GM18517 (cell line): ENCODE measurements around the gene SYNE2.
A peak's percentile ranks its signal among the peaks of the same experiment; 100 is the strongest.
"Not testable (repeated sequence)": the region's sequence is repeated elsewhere in the genome, so short reads cannot be mapped to it uniquely, and the experiment has no call there.

Experiments used
- ATAC-seq: cut with Tn5 transposase; IDR thresholded peaks from one replicate; pipeline ENCODE4 v1.9.1; 2021; ENCODE audit warnings: mild to moderate bottlenecking, moderate library complexity; ENCODE audit not compliant: unreplicated experiment

SYNE2 gene

GRCh38 chr14:63869940-63870752 lies 17.3 kb downstream of the SYNE2 start:
- peak; percentile 48 for ATAC-seq

- not testable (repeated sequence) for ATAC-seq
Measured at GRCh38 chr14:63870753-63871037, 17.9 kb downstream of the SYNE2 start.

- ATAC-seq, result no peak
Measured at GRCh38 chr14:63874223-63874622, 21.4 kb downstream of the SYNE2 start.

- no peak for ATAC-seq
Measured at GRCh38 chr14:63875311-63875710, 22.5 kb downstream of the SYNE2 start.

DNA sequence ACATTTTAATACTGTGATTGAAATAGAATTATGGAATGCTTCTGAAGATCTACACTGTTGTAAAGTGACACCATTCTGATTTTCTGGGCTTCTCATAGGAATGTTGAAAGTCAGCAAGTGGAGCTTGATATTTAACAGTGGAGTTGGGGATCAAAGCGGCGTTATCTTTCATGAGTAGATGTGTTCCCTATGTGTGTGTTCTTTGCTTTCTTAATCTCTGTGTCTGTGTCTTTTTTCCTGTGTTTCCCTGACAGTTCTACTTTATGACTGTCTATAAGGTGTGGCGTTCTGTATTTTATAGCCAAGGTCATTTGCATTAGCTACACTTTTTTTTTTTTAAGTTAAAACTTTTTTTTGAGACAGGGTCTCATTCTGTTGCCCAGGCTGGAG lies 24.7 kb downstream of the SYNE2 start:
- no peak for ATAC-seq

DNA sequence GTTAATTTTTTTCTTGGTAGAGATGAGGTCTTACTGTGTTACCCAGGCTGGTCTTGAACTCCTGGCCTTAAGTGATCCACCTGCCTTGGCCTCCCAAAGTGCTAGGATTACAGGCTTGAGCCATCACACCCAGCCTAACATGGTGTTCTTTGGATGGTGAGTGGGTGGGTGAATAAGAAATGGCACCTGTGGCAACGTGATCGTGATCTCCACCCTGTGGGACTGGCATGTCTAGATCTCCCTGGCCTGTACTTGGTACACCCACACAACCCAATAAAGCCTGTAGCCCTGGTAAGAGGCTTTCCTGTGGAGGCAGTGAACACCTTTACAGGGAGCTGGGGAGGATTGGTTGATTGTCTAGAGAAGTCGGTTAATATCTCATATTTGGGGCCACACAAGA lies 25.2 kb downstream of the SYNE2 start:
- no peak for ATAC-seq

- ATAC-seq, result no peak
Measured at GRCh38 chr14:63878792-63879191, 26.0 kb downstream of the SYNE2 start.

DNA sequence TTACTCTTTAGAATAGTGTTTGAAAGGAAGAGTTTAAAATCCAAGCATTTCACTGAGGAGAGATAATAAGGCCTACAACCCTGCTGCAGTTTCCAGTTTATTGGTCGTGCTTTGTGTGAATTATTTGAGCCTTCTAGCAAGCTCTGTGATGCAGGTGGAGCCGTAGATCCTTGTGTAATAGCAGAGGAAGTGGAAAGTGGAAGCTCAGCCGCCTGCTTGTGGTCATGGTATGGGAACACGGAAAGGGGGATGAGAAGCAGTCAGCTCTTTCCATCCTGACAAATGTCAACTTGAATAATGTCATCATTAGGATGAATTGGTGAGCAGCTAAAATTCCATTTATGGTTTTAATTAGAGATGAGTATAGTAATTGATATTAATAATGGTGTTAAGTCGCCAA lies 29.1 kb downstream of the SYNE2 start:
- ATAC-seq, result no peak

- ATAC-seq, result no peak
Measured at GRCh38 chr14:63887899-63888298, 35.1 kb downstream of the SYNE2 start.

DNA sequence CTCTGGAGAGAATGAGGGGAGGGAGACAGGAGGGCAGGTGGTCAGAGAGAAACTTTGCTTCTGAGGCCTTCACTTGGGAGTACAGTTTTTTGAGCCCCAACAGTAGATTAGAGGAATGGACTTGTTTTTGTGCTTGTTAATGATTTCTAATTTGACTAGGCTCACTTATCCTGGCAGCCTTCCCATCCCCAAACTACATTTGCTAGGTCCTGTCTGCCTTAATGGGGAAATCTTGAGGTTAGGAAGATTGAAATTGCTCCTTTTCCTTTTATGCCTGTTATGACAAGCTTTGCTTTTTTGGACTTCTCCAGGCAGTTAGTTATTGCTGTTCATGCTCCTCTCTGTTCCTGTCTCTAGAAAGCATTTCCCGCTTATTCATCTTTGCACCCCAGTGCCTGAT lies 37.7 kb downstream of the SYNE2 start:
- ATAC-seq, result no peak

- no peak for ATAC-seq
Measured at GRCh38 chr14:63891148-63891975, 38.6 kb downstream of the SYNE2 start.

- no peak for ATAC-seq
Measured at GRCh38 chr14:63892265-63892664, 39.5 kb downstream of the SYNE2 start.

- ATAC-seq, result no peak
Measured at GRCh38 chr14:63893701-63894458, 41.1 kb downstream of the SYNE2 start.

DNA sequence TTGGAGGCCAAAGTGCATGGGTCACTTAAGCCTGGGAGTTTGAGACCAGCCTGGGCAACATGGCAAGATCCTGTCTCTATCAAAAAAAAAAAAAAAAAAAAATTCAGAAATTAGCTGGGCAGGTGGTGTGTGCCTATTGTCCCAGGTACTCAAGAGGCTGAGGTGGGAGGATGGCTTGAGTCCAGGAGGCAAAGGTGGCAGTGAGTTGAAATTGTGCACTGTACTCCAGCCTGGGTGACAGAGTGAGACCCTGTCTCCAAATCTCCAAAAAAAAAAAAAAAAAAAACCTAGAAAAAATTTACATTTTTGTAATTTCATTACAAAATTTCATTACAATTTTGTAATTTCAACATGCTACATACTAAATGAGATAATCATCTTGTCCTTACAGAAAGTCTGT lies 42.7 kb downstream of the SYNE2 start:
- no peak for ATAC-seq

- no peak for ATAC-seq
Measured at GRCh38 chr14:63896278-63896720, 43.5 kb downstream of the SYNE2 start.

GRCh38 chr14:63897721-63898163 lies 44.9 kb downstream of the SYNE2 start:
- ATAC-seq, result no peak

DNA sequence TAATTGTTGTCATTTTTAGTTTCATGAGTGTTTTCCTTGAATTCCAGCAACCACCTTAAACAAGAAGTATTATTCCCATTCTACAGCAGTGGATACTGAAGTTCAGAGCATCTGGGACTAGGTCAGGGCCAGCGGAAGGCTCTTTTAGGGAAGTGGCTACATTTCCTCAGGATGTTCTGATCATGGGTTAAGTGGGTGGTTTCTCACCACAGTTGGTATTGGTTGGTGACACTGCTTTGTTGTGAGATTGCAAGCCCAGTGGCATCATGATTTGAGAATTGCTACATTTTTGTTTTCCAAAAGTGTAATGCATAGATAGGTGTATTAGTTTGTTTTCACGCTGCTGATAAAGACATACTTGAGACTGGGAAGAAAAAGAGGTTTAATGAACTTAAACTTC lies 47.1 kb downstream of the SYNE2 start:
- ATAC-seq, result no peak

DNA sequence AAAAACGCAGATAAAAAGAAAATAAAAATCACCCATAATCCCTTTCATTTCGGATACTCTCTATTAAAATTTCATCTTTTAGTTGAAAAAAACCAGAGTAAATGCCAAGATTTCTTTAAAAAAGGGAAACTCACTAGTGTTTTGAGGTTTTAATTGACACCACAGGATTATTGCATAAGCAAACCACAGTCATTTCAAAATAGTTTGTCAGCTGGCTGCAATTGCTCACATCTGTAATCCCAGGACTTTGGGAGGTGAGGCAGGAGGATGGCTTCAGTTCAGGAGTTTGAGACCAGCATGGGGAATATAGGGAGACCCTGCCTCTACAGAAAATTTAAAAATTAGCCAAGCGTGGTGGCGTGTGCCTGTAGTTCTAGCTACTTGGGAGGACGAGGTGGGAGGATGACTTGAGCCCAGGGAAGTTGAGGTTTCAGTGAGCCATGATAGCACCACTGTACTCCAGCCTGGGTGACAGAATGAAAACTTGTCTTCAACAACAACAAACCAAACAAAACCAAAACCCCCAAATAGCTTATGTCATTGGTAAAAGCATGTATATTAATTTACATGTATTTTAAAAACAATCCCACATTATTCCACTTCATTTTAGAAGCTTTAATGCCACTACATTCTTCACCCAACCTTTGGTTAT lies 48.8 kb downstream of the SYNE2 start:
- no peak for ATAC-seq

GRCh38 chr14:63902375-63902976 lies 49.7 kb downstream of the SYNE2 start:
- ATAC-seq, result no peak

- no peak for ATAC-seq
Measured at GRCh38 chr14:63904724-63905123, 51.9 kb downstream of the SYNE2 start.

GRCh38 chr14:63905370-63905769 lies 52.6 kb downstream of the SYNE2 start:
- ATAC-seq, result no peak
